ENCODE data around the gene CEP112.

CEP112 gene

GRCh38 chr17:65963179-65963578, 228.8 kb downstream of the CEP112 start:
- no peak for DNase-seq (ENCODE audit: insufficient read length, low spot score)
- TF ChIP-seq PAX5 (IDR thresholded peaks at IDR 0.05; ENCODE audit: insufficient read depth, low read length, severe bottlenecking) (no peak), POLR2AphosphoS5 (IDR thresholded peaks at IDR 0.05; ENCODE audit: low read depth, low read length) (no peak), TAF1 (IDR thresholded peaks at IDR 0.05; ENCODE audit: low read depth, low read length) (no peak), POLR2A (IDR thresholded peaks at IDR 0.05; ENCODE audit: low read depth, low read length) (no peak), SPI1 (IDR thresholded peaks at IDR 0.05; ENCODE audit: low read depth, low read length) (no peak), POU2F2 (IDR thresholded peaks at IDR 0.05; ENCODE audit: low read depth, low read length) (no peak)
- no peak for FAIRE-seq

- TF ChIP-seq POU2F2 (IDR thresholded peaks at IDR 0.05; ENCODE audit: low read depth, low read length) = no peak
- TF ChIP-seq SPI1 (IDR thresholded peaks at IDR 0.05; ENCODE audit: low read depth, low read length) = no peak
- TF ChIP-seq TAF1 (IDR thresholded peaks at IDR 0.05; ENCODE audit: low read depth, low read length) = no peak
- TF ChIP-seq POLR2A (IDR thresholded peaks at IDR 0.05; ENCODE audit: low read depth, low read length) = no peak
- TF ChIP-seq PAX5 (IDR thresholded peaks at IDR 0.05; ENCODE audit: insufficient read depth, low read length, severe bottlenecking) = no peak
- TF ChIP-seq POLR2AphosphoS5 (IDR thresholded peaks at IDR 0.05; ENCODE audit: low read depth, low read length) = no peak
- DNase-seq (ENCODE audit: insufficient read length, low spot score) (no peak), FAIRE-seq (no peak)
Measured at GRCh38 chr17:65959630-65960029, 232.3 kb downstream of the CEP112 start.

GRCh38 chr17:65956814-65957213, 235.1 kb downstream of the CEP112 start:
- TF ChIP-seq POLR2AphosphoS5 (IDR thresholded peaks at IDR 0.05; ENCODE audit: low read depth, low read length) (no peak), TAF1 (IDR thresholded peaks at IDR 0.05; ENCODE audit: low read depth, low read length) (no peak), PAX5 (IDR thresholded peaks at IDR 0.05; ENCODE audit: insufficient read depth, low read length, severe bottlenecking) (no peak)
- DNase-seq (ENCODE audit: insufficient read length, low spot score) (no peak), FAIRE-seq (no peak)

GRCh38 chr17:65954148-65954449, 237.8 kb downstream of the CEP112 start:
- DNase-seq (ENCODE audit: insufficient read length, low spot score) (no peak), FAIRE-seq (no peak)
- TF ChIP-seq POLR2AphosphoS5 (IDR thresholded peaks at IDR 0.05; ENCODE audit: low read depth, low read length) = no peak
- TF ChIP-seq POU2F2 (IDR thresholded peaks at IDR 0.05; ENCODE audit: low read depth, low read length) = no peak
- no peak for TF ChIP-seq POLR2A (IDR thresholded peaks at IDR 0.05; ENCODE audit: low read depth, low read length)
- TF ChIP-seq SPI1 (IDR thresholded peaks at IDR 0.05; ENCODE audit: low read depth, low read length) = no peak
- no peak for TF ChIP-seq PAX5 (IDR thresholded peaks at IDR 0.05; ENCODE audit: insufficient read depth, low read length, severe bottlenecking)
- TF ChIP-seq TAF1 (IDR thresholded peaks at IDR 0.05; ENCODE audit: low read depth, low read length) = no peak

- DNase-seq (ENCODE audit: insufficient read length, low spot score) = no peak
- FAIRE-seq = no peak
- TF ChIP-seq PAX5 (IDR thresholded peaks at IDR 0.05; ENCODE audit: insufficient read depth, low read length, severe bottlenecking) (no peak), TAF1 (IDR thresholded peaks at IDR 0.05; ENCODE audit: low read depth, low read length) (no peak), POLR2A (IDR thresholded peaks at IDR 0.05; ENCODE audit: low read depth, low read length) (no peak), POLR2AphosphoS5 (IDR thresholded peaks at IDR 0.05; ENCODE audit: low read depth, low read length) (no peak), POU2F2 (IDR thresholded peaks at IDR 0.05; ENCODE audit: low read depth, low read length) (no peak), SPI1 (IDR thresholded peaks at IDR 0.05; ENCODE audit: low read depth, low read length) (no peak)
Measured at GRCh38 chr17:65953316-65954147, 238.4 kb downstream of the CEP112 start.

GRCh38 chr17:65952586-65952985, 239.3 kb downstream of the CEP112 start:
- TF ChIP-seq PAX5 (IDR thresholded peaks at IDR 0.05; ENCODE audit: insufficient read depth, low read length, severe bottlenecking) = no peak
- no peak for TF ChIP-seq POU2F2 (IDR thresholded peaks at IDR 0.05; ENCODE audit: low read depth, low read length)
- no peak for TF ChIP-seq POLR2A (IDR thresholded peaks at IDR 0.05; ENCODE audit: low read depth, low read length)
- TF ChIP-seq POLR2AphosphoS5 (IDR thresholded peaks at IDR 0.05; ENCODE audit: low read depth, low read length) = no peak
- no peak for TF ChIP-seq SPI1 (IDR thresholded peaks at IDR 0.05; ENCODE audit: low read depth, low read length)
- no peak for TF ChIP-seq TAF1 (IDR thresholded peaks at IDR 0.05; ENCODE audit: low read depth, low read length)
- no peak for DNase-seq (ENCODE audit: insufficient read length, low spot score)
- FAIRE-seq = no peak

GRCh38 chr17:65952015-65952414, 239.9 kb downstream of the CEP112 start:
- no peak for TF ChIP-seq PAX5 (IDR thresholded peaks at IDR 0.05; ENCODE audit: insufficient read depth, low read length, severe bottlenecking)
- TF ChIP-seq POLR2A (IDR thresholded peaks at IDR 0.05; ENCODE audit: low read depth, low read length) = no peak
- no peak for TF ChIP-seq POLR2AphosphoS5 (IDR thresholded peaks at IDR 0.05; ENCODE audit: low read depth, low read length)
- TF ChIP-seq SPI1 (IDR thresholded peaks at IDR 0.05; ENCODE audit: low read depth, low read length) = no peak
- no peak for TF ChIP-seq TAF1 (IDR thresholded peaks at IDR 0.05; ENCODE audit: low read depth, low read length)
- DNase-seq (ENCODE audit: insufficient read length, low spot score) (no peak), FAIRE-seq (no peak)

GRCh38 chr17:65947831-65948230, 244.1 kb downstream of the CEP112 start:
- DNase-seq (ENCODE audit: insufficient read length, low spot score) (no peak), FAIRE-seq (no peak)

GRCh38 chr17:65942592-65942991, 249.3 kb downstream of the CEP112 start:
- TF ChIP-seq TAF1 (IDR thresholded peaks at IDR 0.05; ENCODE audit: low read depth, low read length) = no peak
- no peak for TF ChIP-seq POLR2AphosphoS5 (IDR thresholded peaks at IDR 0.05; ENCODE audit: low read depth, low read length)
- FAIRE-seq (no peak), DNase-seq (ENCODE audit: insufficient read length, low spot score) (no peak)

More at GRCh38 chr17:65947831-65948230, 244.1 kb downstream of the CEP112 start:
- TF ChIP-seq POLR2A (IDR thresholded peaks at IDR 0.05; ENCODE audit: low read depth, low read length) (no peak), PAX5 (IDR thresholded peaks at IDR 0.05; ENCODE audit: insufficient read depth, low read length, severe bottlenecking) (no peak), POU2F2 (IDR thresholded peaks at IDR 0.05; ENCODE audit: low read depth, low read length) (no peak), TAF1 (IDR thresholded peaks at IDR 0.05; ENCODE audit: low read depth, low read length) (no peak), POLR2AphosphoS5 (IDR thresholded peaks at IDR 0.05; ENCODE audit: low read depth, low read length) (no peak), SPI1 (IDR thresholded peaks at IDR 0.05; ENCODE audit: low read depth, low read length) (no peak)

GRCh38 chr17:65941356-65941899, 250.5 kb downstream of the CEP112 start:
- TF ChIP-seq POU2F2 (IDR thresholded peaks at IDR 0.05; ENCODE audit: low read depth, low read length) (no peak), TAF1 (IDR thresholded peaks at IDR 0.05; ENCODE audit: low read depth, low read length) (no peak), POLR2A (IDR thresholded peaks at IDR 0.05; ENCODE audit: low read depth, low read length) (no peak), SPI1 (IDR thresholded peaks at IDR 0.05; ENCODE audit: low read depth, low read length) (no peak), POLR2AphosphoS5 (IDR thresholded peaks at IDR 0.05; ENCODE audit: low read depth, low read length) (no peak), PAX5 (IDR thresholded peaks at IDR 0.05; ENCODE audit: insufficient read depth, low read length, severe bottlenecking) (no peak)
- DNase-seq (ENCODE audit: insufficient read length, low spot score) (no peak), FAIRE-seq (no peak)

Measured in GM12891 (cell line).